GM19239 (cell line): ENCODE measurements around the gene ARID1A.
"Not testable (repeated sequence)": the region's sequence is repeated elsewhere in the genome, so short reads cannot be mapped to it uniquely, and the experiment has no call there.

ENCODE experiments used
- DNase-seq: peaks from one replicate; pipeline ENCODE4 v3.0.0; 2011; ENCODE audit warnings: low spot score; ENCODE audit not compliant: insufficient read length
- FAIRE-seq: peaks from 2 replicates; lab custom pipeline; 2011; peaks lifted over from hg19 to GRCh38; lab: Jason Lieb, UNC

The ARID1A gene

GRCh38 chr1:26697431-26697977 lies 1.7 kb downstream of the ARID1A start:
- no peak for DNase-seq
- no peak for FAIRE-seq

- peak; percentile 93 for FAIRE-seq
- DNase-seq = no peak
These were observed 2.4 kb downstream of the ARID1A start for GRCh38 chr1:26697978-26698849.

DNA sequence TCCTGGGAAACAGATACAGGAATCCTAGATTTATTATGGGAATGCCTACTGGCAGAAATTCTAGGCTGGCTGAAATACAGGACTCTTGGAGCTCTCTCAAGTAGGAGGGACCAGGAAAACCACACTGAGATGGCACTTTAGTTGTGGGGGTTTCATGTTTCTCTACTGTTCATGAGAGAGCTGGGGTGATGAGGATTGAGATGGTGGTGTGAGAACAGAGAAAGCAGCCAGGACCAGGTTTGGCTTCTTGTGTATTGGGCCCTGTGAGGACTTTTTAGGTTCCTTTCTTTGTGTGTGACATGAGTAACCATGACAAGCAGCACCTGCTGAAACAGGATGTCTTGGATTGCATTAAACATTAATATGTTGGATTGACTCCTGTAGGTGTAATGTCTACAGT lies 4.9 kb downstream of the ARID1A start:
- no peak for DNase-seq
- FAIRE-seq = peak; percentile 90

DNA sequence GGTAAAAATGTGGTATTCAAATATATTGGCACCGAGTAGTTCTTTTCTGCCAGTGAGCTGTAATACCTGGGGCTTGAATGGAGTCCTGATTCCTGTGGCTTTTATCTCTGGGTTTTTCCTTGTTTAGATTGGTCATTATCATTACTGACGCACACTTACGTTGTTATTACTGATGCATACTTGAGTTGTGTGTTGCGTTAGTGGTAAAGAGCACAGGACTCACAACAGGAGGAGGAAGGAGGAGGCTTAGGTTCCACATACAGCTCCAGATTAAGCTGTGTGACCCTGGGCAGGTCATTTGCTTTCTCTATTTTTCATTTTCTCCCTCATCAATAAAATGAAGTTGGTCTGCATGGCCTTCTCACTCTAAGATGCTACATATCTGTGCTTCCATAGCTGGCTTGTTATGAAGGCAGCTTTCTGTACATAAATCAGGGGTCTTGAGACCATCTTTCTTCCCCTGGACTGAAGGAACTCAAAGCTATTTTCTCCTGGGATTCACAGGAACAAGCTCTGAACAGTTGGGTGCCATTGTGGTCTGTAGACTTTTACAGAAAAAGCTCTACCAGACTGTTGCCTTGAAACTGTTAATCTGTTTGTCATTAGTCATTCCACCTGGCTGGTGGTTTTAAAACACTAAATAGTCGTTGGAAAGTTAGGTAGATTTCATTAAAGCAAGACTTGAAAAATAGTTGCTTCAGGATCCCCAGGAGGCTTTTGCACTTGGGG lies 5.6 kb downstream of the ARID1A start:
- FAIRE-seq (peak; percentile 89), DNase-seq (no peak)

DNA sequence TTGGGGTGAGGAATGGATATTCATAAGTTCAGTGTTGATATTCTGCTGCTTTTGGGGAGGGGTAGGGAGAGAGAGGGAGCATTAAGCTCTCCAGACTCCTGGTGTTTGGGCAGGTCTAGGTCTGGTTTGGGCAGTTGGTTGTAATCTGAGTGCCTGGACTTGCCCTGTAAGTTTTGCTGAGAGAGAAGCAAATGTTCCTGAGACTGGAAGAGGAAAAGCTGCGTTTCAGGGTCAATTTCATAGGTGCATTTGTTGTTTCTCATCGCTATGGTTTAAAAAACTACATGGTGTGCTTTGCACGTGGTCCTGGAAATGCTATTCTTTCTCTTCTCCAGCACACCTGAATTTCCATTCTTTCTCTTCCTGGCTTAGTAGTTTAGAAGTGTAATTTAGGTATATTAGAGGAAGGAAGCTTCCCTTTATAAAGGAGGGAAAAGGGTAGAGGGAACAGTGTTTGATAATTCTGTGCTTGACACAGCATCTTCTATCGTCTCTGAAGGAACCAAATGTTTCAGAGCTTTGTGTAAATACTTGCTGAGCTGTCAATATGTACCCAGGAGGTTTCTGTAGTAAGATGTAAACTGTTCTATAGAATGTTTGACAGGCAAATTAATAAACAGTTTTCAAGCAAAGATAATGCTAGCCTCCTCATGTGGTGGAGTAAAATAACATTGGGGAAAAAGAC lies 6.3 kb downstream of the ARID1A start:
- DNase-seq (no peak), FAIRE-seq (no peak)

DNA sequence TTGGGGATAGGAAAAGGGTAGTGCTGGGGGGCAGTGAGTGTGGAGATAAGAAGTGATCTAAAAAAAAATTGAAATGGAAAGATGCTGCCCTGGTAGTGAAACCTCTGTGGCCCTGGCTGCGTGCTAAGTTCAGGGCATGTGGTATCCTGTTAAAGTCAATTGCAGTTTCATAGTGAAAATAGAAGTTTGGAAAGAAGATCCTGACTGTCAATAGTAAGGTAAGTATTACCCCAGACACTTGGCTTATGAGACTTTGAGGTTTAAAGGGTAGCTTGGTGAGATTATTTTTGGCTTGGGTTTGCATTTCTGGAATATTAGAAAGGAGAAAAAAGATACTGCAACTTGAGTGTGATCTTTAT lies 6.8 kb downstream of the ARID1A start:
- no peak for DNase-seq
- peak; percentile 91 for FAIRE-seq

DNA sequence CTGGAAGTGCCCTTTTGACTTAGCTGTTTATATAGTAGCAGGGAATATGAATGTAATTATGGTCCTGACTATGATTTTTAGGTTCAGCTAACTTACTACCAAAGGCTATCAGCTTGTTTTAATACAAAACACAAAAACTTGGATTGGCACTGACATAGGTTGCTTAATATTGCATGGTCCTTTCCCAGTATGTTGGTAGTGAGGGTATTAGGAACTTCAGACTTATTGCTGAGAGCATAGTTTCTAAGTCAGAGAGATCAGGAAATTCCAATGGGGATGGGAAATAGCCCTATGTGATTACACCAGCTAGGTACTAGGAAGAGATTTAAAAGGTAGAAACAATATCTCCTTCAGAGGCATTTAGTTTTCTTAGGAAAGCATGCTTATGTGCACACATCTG lies 7.7 kb downstream of the ARID1A start:
- no peak for DNase-seq
- peak; percentile 48 for FAIRE-seq

DNA sequence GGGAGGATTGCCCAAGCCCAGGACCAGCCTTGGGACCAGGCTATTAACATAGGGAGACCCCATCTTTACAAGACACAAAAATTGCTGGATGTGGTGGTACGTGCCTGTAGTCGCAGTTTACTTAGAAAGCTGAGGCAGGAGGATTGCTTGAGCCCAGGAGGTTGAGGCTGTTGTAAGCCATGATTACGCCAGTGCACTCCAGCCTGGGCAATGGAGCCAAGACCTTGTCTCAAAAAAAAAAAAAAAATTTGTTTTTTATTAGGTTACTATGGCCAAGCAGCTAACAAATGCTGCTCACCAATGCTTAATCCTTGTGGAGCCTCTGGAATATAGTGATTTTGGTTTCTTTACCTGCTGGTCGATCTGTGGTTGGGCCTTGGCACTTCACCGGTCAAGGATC lies 8.8 kb downstream of the ARID1A start:
- DNase-seq = no peak
- no peak for FAIRE-seq

- not testable (repeated sequence) for FAIRE-seq
These were observed 9.4 kb downstream of the ARID1A start for GRCh38 chr1:26705227-26705626.

GRCh38 chr1:26705788-26706311 lies 10.0 kb downstream of the ARID1A start:
- FAIRE-seq = no peak

More at GRCh38 chr1:26705227-26705626, 9.4 kb downstream of the ARID1A start:
- DNase-seq = not testable (repeated sequence)

DNA sequence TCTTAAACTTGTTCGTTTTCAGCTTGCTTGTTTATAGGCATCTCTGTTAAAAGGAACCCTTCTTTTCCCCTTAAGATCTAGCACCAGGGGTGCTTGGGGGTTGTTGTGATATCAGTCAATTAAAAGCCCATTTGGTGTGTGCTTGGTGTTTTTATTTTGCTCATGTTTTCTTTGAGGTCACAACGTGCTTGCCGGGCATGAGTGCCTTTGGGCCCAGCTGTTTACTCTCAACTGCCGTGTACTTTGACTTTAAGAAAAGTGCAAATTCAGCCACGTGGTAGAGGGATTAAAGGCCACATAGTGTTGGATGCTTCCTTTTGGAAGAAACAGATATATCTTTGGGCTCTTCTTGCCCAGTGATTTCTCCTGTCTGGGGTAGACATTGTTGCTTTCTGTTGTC lies 10.5 kb downstream of the ARID1A start:
- FAIRE-seq (peak; percentile 79), DNase-seq (no peak)

More at GRCh38 chr1:26705788-26706311, 10.0 kb downstream of the ARID1A start:
- DNase-seq = no peak

DNA sequence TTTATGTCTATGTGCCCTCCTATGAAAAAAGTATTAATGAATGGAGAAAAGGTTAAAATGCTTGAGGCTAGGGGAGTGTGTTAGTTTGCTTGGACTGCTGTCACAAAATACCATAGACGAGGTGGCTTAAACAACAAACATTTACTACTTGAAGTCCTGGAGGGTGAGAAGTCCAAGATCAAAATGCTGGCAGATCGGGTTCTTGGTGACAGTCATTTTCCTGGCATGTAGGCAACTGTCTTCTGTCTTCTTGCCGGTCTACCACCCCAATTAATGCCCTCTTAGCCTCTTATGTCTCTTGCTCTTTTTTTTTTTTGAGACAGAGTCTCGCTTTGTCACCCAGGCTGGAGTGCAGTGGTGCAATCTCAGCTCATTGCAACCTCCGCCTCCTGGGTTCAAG lies 15.0 kb downstream of the ARID1A start:
- no peak for DNase-seq
- no peak for FAIRE-seq

- DNase-seq (no peak), FAIRE-seq (no peak)
These were observed 16.0 kb downstream of the ARID1A start for GRCh38 chr1:26711777-26712176.

GRCh38 chr1:26717017-26717491 lies 21.2 kb downstream of the ARID1A start:
- FAIRE-seq (peak; percentile 21), DNase-seq (no peak)

DNA sequence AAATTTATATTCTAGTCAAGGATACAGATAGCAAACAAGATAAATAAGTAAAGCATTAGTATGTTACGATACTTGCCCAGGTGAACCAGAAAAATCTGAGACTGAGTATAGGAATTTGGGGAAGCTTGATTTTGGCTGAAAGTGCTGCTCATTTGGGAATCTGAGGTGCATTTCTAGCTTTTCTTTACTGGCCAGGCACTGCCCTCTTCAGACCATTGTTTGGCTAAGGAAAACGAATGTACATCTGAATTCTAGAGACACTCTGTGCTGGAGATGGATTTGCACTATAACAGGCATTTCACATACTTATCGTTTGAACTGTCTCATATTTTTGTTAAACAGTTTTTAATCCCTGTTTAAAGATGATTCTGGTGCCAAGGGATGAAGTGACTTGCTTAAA lies 23.4 kb downstream of the ARID1A start:
- DNase-seq (no peak), FAIRE-seq (no peak)

DNA sequence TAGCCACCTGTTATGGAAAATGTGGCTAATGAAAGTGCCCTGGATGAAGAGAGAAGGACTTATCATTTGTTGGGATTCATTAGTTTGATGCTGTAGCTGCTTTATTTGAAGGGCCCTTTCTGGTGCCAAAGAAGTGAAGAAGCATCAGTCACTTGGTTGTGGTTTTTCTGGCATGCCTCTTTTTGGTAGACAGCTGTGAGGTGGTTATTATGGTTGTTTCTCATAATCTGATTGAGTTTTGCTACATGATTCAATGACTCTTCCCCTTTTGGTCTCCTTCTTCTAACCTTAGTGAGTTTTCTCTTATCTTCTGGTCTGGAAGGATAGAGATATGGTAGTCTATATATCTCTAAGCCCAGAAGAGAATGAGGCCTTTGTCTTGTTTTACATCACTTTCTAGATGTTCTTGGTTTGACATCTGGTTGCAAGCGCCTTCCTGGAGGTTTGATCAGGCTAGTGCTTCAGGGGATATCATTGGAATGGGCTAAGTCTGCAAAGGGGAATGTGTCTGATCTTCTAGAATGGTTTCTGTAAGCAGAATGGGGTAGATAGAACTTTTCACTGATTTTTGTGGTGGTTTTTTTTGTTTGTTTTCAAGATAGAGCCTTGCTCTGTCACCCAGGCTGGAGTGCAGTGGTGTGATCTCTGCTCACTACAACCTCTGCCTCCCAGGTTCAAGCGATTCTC lies 26.0 kb downstream of the ARID1A start:
- DNase-seq (no peak), FAIRE-seq (peak; percentile 28)

GRCh38 chr1:26723013-26723991 lies 27.5 kb downstream of the ARID1A start:
- DNase-seq (no peak), FAIRE-seq (peak; percentile 89)

DNA sequence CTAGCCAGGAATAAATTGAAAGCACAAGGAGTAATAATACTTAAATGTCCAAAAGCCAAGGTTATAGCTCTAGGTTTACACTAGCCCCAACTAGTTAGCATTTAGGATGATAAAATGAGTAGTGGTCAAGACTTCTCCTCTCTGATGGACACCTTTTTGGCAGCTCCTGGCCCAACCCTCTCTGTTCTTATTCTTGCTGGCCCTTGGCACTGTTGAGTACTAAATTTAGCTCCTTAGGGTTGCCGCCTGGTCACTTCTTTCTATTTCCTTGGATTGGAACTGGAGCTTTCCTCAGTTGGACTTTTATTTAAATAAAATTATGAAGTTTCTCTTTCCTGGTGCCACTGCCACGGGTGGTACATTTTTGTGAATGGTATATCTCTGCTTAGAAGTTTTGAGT lies 28.3 kb downstream of the ARID1A start:
- FAIRE-seq (no peak), DNase-seq (no peak)
